Measurements from ENCODE around the gene NTN1. TPM values are rescaled to one million over a fixed set of nuclear protein-coding genes. Genes with fewer than 3 reads are reported as not detected.

NTN1 gene
- total RNA-seq, 1 experiment from 2014 or later, result 1.2 TPM

- Histone ChIP-seq H3K27ac (ENCODE audit: insufficient read length, low read depth, low read length) (no peak overlapping the region), H4K8ac (replicated peaks; ENCODE audit: insufficient read length, low read depth, low read length) (no peak overlapping the region), H3K4me1 (ENCODE audit: insufficient read depth, low read length) (peaks cover 6% of the 10 kb centered on the region; the same call in 1 of the 2 replicates), H2BK120ac (ENCODE audit: low read depth, low read length, poor library complexity, severe bottlenecking) (no peak overlapping the region), H3K23ac (ENCODE audit: insufficient read length, low read depth, low read length) (no peak overlapping the region), H3K14ac (ENCODE audit: insufficient read depth, low read length) (no peak overlapping the region), H3K4ac (ENCODE audit: low read depth, low read length) (no peak overlapping the region), H3K9me3 (ENCODE audit: control insufficient read depth, low read depth, low read length) (no peaks in the 10 kb centered on the region), H2BK20ac (ENCODE audit: low read depth, low read length, poor library complexity, severe bottlenecking) (no peak overlapping the region), H3K23me2 (ENCODE audit: insufficient read length, low read depth, low read length, poor library complexity, severe bottlenecking) (peaks cover 17% of the 10 kb centered on the region), H3K56ac (ENCODE audit: insufficient read length, low read depth, low read length) (no peak overlapping the region), H2BK5ac (ENCODE audit: insufficient read length, low read length) (no peak overlapping the region), H3K18ac (ENCODE audit: insufficient read length, low read depth, low read length) (no peak overlapping the region), H3K79me1 (ENCODE audit: insufficient read depth, low read depth, low read length, poor library complexity, severe bottlenecking) (no peaks in the 10 kb centered on the region), H2AFZ (ENCODE audit: low read length) (no peak overlapping the region), H3K79me2 (ENCODE audit: insufficient read depth, low read length) (no peaks in the 10 kb centered on the region), H4K91ac (ENCODE audit: insufficient read length, low read depth, low read length) (no peak overlapping the region), H4K5ac (ENCODE audit: insufficient read length, low read depth, low read length) (no peak overlapping the region), H3K4me2 (ENCODE audit: insufficient read depth, insufficient read length, low read length) (no peak overlapping the region), H2BK15ac (ENCODE audit: low read depth, low read length) (no peak overlapping the region), H4K20me1 (ENCODE audit: control insufficient read depth, insufficient read depth, insufficient read length) (peaks cover 3% of the 10 kb centered on the region), H2BK12ac (ENCODE audit: insufficient read length, low read depth, low read length) (no peak overlapping the region), H2AK5ac (ENCODE audit: insufficient read length, low read length) (no peak overlapping the region), H3T11ph (ENCODE audit: low read length) (no peak overlapping the region), H3K9ac (ENCODE audit: extremely low read depth, insufficient read length, low read length) (no peak overlapping the region), H3K27me3 (ENCODE audit: insufficient read depth, low read length) (peaks cover 44% of the 10 kb centered on the region)
- no CpG with 5 or more reads among the region's 4 CpGs for WGBS (ENCODE audit: extremely low coverage, insufficient read length, low lambda C conversion rate)
- DNase-seq, result no peak
- Mint-ChIP-seq H3K9me3 (peaks cover 0 to 13% of the 10 kb centered on the region in 2 experiments; a peak in 2 of 5 replicates), H3K27ac (no peak overlapping the region), H3K27me3 (ENCODE audit: low read depth) (peaks cover 35% of the 10 kb centered on the region), H3K36me3 (ENCODE audit: insufficient read depth in 1 of 3, low read depth in 3 of 3) (no peaks in the 10 kb centered on the region), H3K4me1 (peaks cover 11 to 16% of the 10 kb centered on the region in 2 experiments), H3K4me3 (no peak overlapping the region)
- TF ChIP-seq CTCF (conservative IDR thresholded peaks at IDR 0.05), result no peak
These were observed 2.6 kb upstream of the NTN1 start for GRCh38 chr17:9018726-9019125.
